HG02973 (cell line): Measurements from ENCODE around the gene ARHGEF38.
"Not testable (repeated sequence)": the region's sequence is repeated elsewhere in the genome, so short reads cannot be mapped to it uniquely, and the experiment has no call there.

Experiments used
- ATAC-seq: cut with Tn5 transposase; IDR thresholded peaks from one replicate; pipeline ENCODE4 v1.9.1; 2021; ENCODE audit warnings: moderate library complexity; ENCODE audit not compliant: unreplicated experiment

ARHGEF38 gene

DNA sequence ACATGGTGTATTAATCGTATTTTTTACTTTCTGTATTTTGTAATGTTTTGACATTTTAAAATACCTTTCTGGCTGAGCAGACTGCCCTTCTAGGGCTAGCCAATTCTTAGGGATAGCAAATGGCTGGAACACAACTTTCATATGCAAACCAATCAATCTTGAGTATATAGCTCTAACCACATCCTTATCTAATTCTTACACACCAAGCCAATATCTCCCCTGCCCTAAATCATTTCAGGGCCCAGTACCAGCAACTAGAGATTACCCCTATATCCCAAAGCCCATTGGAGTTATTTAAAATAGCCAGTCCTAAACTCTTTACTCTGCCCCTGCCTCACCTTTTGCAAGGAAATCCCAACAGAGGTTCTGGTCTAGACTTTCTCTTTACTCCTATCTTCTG is 97.8 kb downstream of the ARHGEF38 start:
- ATAC-seq: no peak

DNA sequence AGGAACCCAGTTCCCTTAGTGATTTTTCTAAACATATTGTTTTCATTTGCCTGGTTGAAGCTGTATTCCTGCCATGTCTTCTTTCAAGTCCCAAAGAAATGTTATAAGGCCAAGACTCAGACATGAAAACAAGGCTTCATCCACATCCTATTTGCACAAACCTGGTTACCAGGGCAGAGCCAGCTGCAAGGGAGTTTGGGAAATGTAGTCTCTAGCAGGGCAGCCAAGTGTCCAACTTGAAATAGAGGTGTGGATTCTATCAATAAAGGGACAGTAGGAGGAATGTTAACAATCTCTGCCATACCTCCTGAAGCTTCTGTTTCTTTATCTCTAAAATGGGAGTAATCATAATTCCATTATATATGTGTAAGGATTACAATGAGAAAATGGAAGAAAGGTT is 99.5 kb downstream of the ARHGEF38 start:
- no peak for ATAC-seq

GRCh38 chr4:105652286-105652888 is 100.0 kb downstream of the ARHGEF38 start:
- ATAC-seq: no peak

DNA sequence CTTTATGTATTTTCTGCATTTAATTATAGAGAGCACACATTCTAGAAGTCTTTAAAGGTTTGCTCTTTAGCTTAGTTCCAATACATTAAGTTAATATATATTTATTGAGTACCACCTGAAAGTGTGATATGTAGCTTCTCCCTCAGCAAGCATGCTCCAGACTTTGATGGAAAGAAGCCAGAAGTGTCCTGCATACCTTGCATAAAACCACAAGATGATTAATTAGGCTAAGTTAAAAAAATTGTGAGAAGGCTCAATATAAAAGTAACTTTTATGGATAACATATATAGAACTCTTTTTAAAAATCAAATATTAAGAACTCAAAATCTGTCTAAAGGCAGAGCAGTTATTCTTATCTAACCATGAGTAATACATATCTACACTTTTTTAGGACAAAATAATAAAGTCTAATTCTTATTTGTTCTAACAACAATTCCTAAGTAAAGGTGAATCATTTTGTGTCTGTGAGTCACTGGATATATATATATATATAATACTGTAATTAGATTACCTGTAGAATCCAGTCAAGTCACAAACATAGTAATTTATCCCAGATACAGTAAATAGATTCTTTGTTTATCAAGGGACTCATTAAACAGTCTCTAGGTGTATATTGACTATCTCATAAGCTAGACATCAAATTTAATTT is 104.8 kb downstream of the ARHGEF38 start:
- no peak for ATAC-seq

GRCh38 chr4:105659190-105659589 is 106.8 kb downstream of the ARHGEF38 start:
- no peak for ATAC-seq

DNA sequence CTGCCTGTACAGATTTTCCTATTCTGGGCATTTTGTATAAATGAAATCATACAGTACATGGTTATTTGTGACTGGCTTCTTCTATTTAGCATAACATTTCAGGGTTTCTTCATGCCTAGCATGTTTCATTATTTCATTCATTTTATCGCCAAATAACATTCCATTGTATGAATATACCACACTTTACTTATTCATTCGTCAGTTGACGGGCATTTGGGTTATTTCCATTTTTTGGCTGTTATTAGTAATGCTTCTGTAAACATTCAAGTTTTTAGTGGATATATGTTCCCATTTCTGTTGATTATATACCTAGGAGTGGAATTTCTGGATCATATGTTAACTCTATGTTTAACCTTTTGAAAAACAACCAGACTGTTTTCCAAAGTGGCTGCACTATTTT is 108.6 kb downstream of the ARHGEF38 start:
- no peak for ATAC-seq

DNA sequence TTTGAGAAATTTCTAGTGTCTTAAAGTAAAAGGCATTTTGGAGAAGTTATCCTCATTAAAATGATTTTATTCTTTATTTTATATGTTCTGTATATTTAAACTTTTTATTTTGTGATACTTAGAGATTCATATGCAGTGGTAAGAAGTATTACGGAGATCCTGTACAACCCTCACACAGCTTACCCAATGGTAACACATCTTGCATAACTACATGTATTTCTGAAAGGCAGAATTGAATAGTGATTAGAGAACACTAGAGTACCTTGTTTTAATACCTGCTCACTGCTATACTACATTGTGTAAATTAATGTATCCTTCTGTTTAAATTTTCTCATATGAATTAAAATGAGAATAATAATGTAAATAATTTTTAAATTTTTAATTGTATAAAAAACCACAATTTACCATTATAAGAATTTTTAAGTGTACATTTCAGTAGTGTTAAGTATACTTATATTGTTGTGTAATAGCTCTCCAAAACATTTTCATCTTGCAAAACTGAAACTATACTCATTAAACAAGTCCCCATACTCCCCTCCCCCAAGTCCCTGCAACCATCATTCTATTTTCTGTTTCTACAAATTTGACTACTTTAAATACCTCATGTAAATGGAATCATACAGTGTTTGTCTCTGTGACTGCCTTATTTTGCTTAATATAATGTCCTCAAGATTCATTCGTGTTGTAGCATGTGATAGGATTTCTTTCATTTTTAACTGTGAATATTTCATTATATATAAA is 110.7 kb downstream of the ARHGEF38 start:
- ATAC-seq: no peak

GRCh38 chr4:105666693-105667092 is 114.3 kb downstream of the ARHGEF38 start:
- ATAC-seq: no peak

DNA sequence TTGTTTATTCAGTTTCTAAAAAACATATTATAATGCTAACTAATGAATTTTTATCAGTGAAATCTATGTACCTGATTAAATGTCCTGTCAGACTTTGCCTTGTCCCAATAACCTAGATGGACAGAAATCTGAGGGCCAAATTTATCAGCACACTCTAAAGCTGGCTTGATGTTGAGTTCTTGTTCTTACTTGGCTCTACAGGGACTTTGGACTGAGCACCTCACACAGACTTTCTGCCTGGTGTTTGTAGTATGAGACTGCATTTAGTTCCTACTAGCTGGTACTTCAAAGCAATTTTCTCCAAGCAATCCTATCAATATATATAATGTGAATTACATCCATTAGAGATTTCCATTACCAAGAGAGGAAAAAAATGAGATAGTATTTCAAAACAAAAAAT is 118.3 kb downstream of the ARHGEF38 start:
- no peak for ATAC-seq

DNA sequence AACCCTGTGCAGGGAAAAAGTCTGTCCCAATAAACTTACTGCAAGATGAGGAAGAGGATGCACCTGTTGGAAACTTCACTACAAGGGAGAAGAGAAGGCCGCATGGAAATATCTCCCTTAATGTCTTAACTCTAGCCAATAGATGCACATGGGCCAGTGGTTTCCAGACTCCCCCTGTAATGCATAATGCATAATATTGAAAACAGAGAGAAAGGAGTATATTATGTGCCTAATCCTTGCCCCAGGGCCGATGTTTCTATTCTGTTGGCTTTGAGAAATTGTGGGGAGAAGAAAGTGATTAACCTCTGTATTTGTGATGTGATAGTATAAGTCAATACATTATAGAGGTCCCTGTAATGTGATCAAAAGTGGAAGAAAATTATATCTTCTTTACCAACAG is 118.9 kb downstream of the ARHGEF38 start:
- no peak for ATAC-seq

DNA sequence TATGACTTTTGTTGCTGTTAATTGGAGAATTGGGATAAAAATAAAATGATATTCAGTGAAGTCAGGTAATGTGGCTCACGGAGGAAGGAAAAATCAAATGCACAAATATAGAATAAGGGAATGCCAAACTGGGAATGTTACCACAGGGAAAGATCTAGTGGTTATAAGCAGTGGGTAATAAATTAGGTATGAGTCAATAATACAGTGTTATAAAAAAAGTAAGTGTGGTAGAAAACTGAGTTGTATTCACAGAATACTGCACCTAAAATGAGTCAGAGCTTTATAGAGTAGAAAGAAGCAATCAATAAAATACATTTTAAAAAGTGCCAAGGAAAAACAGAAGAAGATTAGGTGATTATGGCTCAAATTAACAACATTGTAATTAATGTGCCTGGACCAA is 121.6 kb downstream of the ARHGEF38 start:
- no peak for ATAC-seq

GRCh38 chr4:105677709-105678108 is 125.3 kb downstream of the ARHGEF38 start:
- ATAC-seq: no peak

DNA sequence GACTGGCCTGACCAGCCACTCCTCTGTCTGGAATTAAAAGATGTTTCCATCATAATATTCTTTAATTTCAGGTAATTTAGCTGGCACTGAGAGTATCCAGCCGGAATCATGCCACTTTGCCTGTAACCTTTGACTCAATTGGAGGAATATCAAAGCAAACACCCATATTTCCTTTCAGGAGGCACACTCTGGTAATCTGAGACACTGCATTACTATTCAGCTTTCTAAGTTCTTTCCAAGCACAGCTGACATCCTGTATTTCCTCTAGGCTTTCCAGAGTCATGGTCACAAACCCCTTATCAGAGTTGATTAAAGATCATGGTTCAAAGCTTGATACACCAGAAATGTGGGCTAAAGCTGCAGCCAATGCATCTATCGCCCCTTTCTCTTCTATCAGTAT is 126.8 kb downstream of the ARHGEF38 start:
- no peak for ATAC-seq

DNA sequence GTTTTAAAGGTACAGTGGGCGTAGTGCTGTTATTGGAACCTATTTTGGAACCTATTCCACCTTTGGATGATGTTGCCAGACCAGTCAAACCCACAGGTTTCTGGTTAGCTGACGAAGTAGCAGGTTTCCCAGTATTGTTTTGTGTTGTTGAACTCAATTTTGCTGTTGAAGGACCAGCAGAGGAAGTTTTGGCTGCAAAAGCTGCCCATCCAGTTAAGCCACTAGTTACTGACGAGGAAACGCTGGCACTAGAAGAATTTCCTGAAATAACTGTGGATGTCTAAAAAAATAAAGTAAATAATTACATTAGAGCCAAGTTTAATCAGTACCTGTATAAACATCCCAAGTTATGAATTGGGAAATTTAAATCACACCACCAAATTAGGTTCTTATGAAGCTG is 130.6 kb downstream of the ARHGEF38 start:
- no peak for ATAC-seq

DNA sequence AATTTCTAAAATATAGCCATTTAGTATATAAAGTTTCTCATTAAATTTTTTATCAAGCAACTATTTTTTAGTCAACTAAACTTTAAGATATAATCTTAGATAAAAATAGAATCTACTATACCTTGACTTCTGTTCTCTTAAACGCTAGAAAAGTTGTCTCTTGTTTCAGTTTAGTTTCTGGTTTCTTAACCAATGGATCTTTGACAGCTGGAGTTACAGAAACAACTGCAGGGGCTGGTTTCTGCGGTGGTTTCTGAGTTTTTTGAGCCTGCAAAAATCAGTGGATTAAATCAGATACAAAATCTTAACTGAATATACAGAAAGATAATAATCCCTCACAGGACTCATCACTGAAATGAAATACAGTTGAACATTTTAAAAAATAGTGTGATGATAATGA is 134.2 kb downstream of the ARHGEF38 start:
- no peak for ATAC-seq

DNA sequence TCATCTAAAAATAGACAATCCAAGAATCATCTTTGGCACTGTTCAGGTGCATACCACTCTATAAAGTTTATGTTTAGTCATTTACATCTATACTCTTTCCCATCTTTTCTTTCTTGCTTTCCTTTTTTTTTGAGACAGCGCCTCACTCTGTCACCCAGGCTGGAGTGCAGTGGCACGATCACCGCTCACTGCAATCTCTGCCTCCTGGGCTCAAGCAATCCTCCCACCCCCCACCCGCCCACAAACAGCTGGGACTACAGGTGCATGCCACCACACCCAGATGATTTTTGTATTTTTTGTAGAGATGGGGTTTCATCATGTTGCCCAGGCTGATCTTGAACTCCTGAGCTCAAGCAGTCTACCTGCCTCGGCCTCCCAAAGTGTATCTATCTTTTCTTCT is 142.4 kb downstream of the ARHGEF38 start:
- ATAC-seq: not testable (repeated sequence)

GRCh38 chr4:105695832-105696231 is 143.4 kb downstream of the ARHGEF38 start:
- not testable (repeated sequence) for ATAC-seq

DNA sequence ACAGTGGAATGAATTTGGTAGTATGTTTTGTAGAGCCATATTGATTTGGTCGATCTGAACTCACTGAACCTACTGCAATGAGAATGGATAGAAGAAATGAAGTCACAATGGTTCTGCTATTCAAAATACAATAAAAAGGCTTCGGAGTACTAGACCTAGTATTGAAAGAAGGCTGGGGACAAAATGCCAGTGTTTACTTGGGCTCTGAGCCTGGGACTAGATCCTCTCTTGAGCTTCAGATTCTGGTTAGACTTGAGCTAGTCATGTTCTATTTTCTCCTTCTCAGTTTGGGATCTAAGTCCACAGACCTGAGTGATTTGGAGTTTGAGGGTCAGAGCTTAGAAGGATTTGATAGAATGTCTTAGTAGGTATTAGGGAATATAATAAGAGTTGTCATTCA is 146.2 kb downstream of the ARHGEF38 start:
- ATAC-seq: no peak

- no peak for ATAC-seq
Measured at GRCh38 chr4:105707782-105708180, 155.4 kb downstream of the ARHGEF38 start.

GRCh38 chr4:105708181-105709080 is 156.0 kb downstream of the ARHGEF38 start, which contains the start of the genes GSTCD and INTS12:
TSS of gene GSTCD (plus strand) at chr4:105708784. CDS start at chr4:105717614, 8,830 bp downstream.
TSS of gene INTS12 (minus strand) at chr4:105708689. CDS start at chr4:105700005, 8,684 bp downstream.
- ATAC-seq: peak; percentile 80

DNA sequence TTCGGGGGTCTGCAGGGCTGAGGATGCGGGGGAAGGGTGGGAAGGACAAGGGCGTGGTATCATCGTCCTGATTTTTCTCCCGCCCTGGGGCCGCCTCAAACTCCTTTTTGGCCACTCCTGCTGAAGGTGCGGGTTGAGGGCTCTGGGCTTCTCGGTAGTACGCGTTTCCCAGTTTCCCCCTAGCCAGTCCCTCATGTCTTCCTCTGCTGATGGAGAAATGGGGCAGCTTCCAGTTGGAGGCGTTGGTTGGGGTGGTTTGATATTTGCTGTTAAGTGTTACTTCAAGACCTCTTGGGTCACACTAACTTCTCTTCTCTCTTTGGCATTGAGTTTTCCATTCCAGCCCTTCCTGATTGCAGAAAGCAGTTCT is 156.6 kb downstream of the ARHGEF38 start:
- peak; percentile 42 for ATAC-seq
